NCI-H1436 (cell line): ENCODE measurements around the gene IL12RB2.

ENCODE experiments used
- DNase-seq: peaks from one replicate; lab custom pipeline; 2025; lab: John Stamatoyannopoulos, UW

The IL12RB2 gene

GRCh38 chr1:67313934-67314671 is 6.4 kb downstream of the IL12RB2 start:
- no peak for DNase-seq

GRCh38 chr1:67314696-67315095 is 7.0 kb downstream of the IL12RB2 start:
- DNase-seq: no peak

GRCh38 chr1:67316180-67316902 is 8.7 kb downstream of the IL12RB2 start:
- no peak for DNase-seq

GRCh38 chr1:67316918-67317317 is 9.2 kb downstream of the IL12RB2 start:
- no peak for DNase-seq

GRCh38 chr1:67317803-67318202 is 10.1 kb downstream of the IL12RB2 start:
- DNase-seq: no peak

GRCh38 chr1:67322442-67322841 is 14.8 kb downstream of the IL12RB2 start:
- DNase-seq: no peak

GRCh38 chr1:67323087-67323486 is 15.4 kb downstream of the IL12RB2 start:
- DNase-seq: no peak

- DNase-seq: no peak
These were observed 16.4 kb downstream of the IL12RB2 start for GRCh38 chr1:67324068-67324467.

GRCh38 chr1:67327864-67328466 is 20.3 kb downstream of the IL12RB2 start:
- DNase-seq: no peak

GRCh38 chr1:67332653-67333529 is 25.2 kb downstream of the IL12RB2 start:
- DNase-seq: no peak

GRCh38 chr1:67333603-67334002 is 25.9 kb downstream of the IL12RB2 start:
- no peak for DNase-seq

GRCh38 chr1:67335411-67335810 is 27.7 kb downstream of the IL12RB2 start:
- DNase-seq: no peak

GRCh38 chr1:67336157-67336556 is 28.5 kb downstream of the IL12RB2 start:
- DNase-seq: no peak

GRCh38 chr1:67336783-67337182 is 29.1 kb downstream of the IL12RB2 start:
- no peak for DNase-seq

- DNase-seq: no peak
These were observed 31.0 kb downstream of the IL12RB2 start for GRCh38 chr1:67338642-67339041.

GRCh38 chr1:67339623-67340343 is 32.1 kb downstream of the IL12RB2 start:
- DNase-seq: no peak

GRCh38 chr1:67342076-67342890 is 34.6 kb downstream of the IL12RB2 start:
- DNase-seq: no peak

GRCh38 chr1:67345556-67345955 is 37.9 kb downstream of the IL12RB2 start:
- no peak for DNase-seq

- no peak for DNase-seq
These were observed 39.3 kb downstream of the IL12RB2 start for GRCh38 chr1:67346982-67347381.

GRCh38 chr1:67347688-67348472 is 40.2 kb downstream of the IL12RB2 start:
- peak; percentile 14 for DNase-seq
